HUES48 (cell line): Measurements from ENCODE around the gene S100A5.

Experiments
- H3K27ac ChIP-seq: one replicate; pipeline ENCODE4 v1.7.0; 2013; ENCODE audit warnings: low read depth, low read length, inconsistent platforms
- H3K27me3 ChIP-seq: 2 replicates; pipeline ENCODE4 v1.6.1; 2013; ENCODE audit warnings: mild to moderate bottlenecking, low read length; ENCODE audit not compliant: control insufficient read depth, insufficient read depth
- H3K36me3 ChIP-seq: 2 replicates; pipeline ENCODE4 v1.6.1; 2013; ENCODE audit warnings: low read length; ENCODE audit not compliant: control insufficient read depth, insufficient read depth
- H3K4me1 ChIP-seq: 2 replicates; pipeline ENCODE4 v1.6.1; 2013; ENCODE audit warnings: mild to moderate bottlenecking, low read length; ENCODE audit not compliant: control insufficient read depth, insufficient read depth
- H3K4me3 ChIP-seq: 2 replicates; pipeline ENCODE4 v1.5.1; 2013; ENCODE audit warnings: mild to moderate bottlenecking, low read depth, low read length
- H3K9ac ChIP-seq: 2 replicates; pipeline ENCODE4 v1.6.1; 2013; ENCODE audit warnings: mild to moderate bottlenecking, low read depth, low read length, moderate library complexity
- H3K9me3 ChIP-seq: 2 replicates; pipeline ENCODE4 v1.6.1; 2013; ENCODE audit warnings: low read length; ENCODE audit not compliant: control insufficient read depth, insufficient read depth

Gene S100A5

GRCh38 chr1:153536671-153537375 is 3.9 kb downstream of the S100A5 start:
- peaks cover 29% of the 10 kb centered on the region for H3K4me1 ChIP-seq
- H3K36me3 ChIP-seq, result no peaks in the 10 kb centered on the region
- no peaks in the 10 kb centered on the region for H3K9me3 ChIP-seq
- no peak overlapping the region for H3K9ac ChIP-seq
- no peak overlapping the region for H3K27ac ChIP-seq
- peaks cover 36% of the 10 kb centered on the region for H3K27me3 ChIP-seq
- H3K4me3 ChIP-seq, result peak overlapping the region; percentile 53; the same call in 1 of the 2 replicates

GRCh38 chr1:153536012-153536670 is 4.6 kb downstream of the S100A5 start:
- Histone ChIP-seq H3K27ac (no peak overlapping the region), H3K9me3 (no peaks in the 10 kb centered on the region), H3K4me1 (peaks cover 29% of the 10 kb centered on the region), H3K9ac (no peak overlapping the region), H3K36me3 (no peaks in the 10 kb centered on the region), H3K27me3 (peaks cover 36% of the 10 kb centered on the region), H3K4me3 (peak overlapping the region; percentile 53)

GRCh38 chr1:153535242-153536011 is 5.3 kb downstream of the S100A5 start, which contains the start of gene S100A6:
Gene S100A6 (minus strand): TSS chr1:153535991. CDS start chr1:153535339, 652 bp downstream.
- Histone ChIP-seq H3K9me3 (no peaks in the 10 kb centered on the region), H3K27ac (no peak within 1 kb of the TSS), H3K4me1 (peaks cover 29% of the 10 kb centered on the region), H3K27me3 (peaks cover 36% of the 10 kb centered on the region), H3K9ac (no peak within 1 kb of the TSS), H3K36me3 (no peaks in the 10 kb centered on the region), H3K4me3 (peak within 1 kb of the TSS; percentile 53)

- H3K9me3 ChIP-seq, result no peaks in the 10 kb centered on the region
- H3K27ac ChIP-seq, result no peak overlapping the region
- no peak overlapping the region for H3K9ac ChIP-seq
- H3K4me1 ChIP-seq, result peaks cover 29% of the 10 kb centered on the region
- no peaks in the 10 kb centered on the region for H3K36me3 ChIP-seq
- peaks cover 36% of the 10 kb centered on the region for H3K27me3 ChIP-seq
- peak overlapping the region; percentile 53; the same call in 1 of the 2 replicates for H3K4me3 ChIP-seq
Observed at GRCh38 chr1:153534925-153535241, 5.9 kb downstream of the S100A5 start.

- Histone ChIP-seq H3K27ac (no peak overlapping the region), H3K4me1 (peaks cover 29% of the 10 kb centered on the region), H3K9me3 (no peaks in the 10 kb centered on the region), H3K36me3 (no peaks in the 10 kb centered on the region), H3K9ac (no peak overlapping the region), H3K27me3 (peaks cover 36% of the 10 kb centered on the region), H3K4me3 (no peak overlapping the region)
Observed at GRCh38 chr1:153534226-153534924, 6.4 kb downstream of the S100A5 start.

- peak overlapping the region; percentile 57 for H3K4me3 ChIP-seq
- H3K4me1 ChIP-seq, result peaks cover 29% of the 10 kb centered on the region
Observed at GRCh38 chr1:153533689-153534201, 7.0 kb downstream of the S100A5 start.

GRCh38 chr1:153532769-153533599 is 7.8 kb downstream of the S100A5 start:
- Histone ChIP-seq H3K36me3 (no peaks in the 10 kb centered on the region), H3K4me1 (peaks cover 24% of the 10 kb centered on the region), H3K4me3 (peak overlapping the region; percentile 57), H3K27me3 (peaks cover 36% of the 10 kb centered on the region), H3K27ac (peak overlapping the region; percentile 48), H3K9me3 (no peaks in the 10 kb centered on the region), H3K9ac (no peak overlapping the region)

More at GRCh38 chr1:153533689-153534201, 7.0 kb downstream of the S100A5 start:
- no peak overlapping the region for H3K27ac ChIP-seq
- H3K9ac ChIP-seq, result no peak overlapping the region
- no peaks in the 10 kb centered on the region for H3K36me3 ChIP-seq
- H3K9me3 ChIP-seq, result no peaks in the 10 kb centered on the region
- peaks cover 36% of the 10 kb centered on the region for H3K27me3 ChIP-seq

- Histone ChIP-seq H3K4me1 (peaks cover 24% of the 10 kb centered on the region), H3K27ac (no peak overlapping the region), H3K4me3 (0 out of 2 replicates have a peak overlapping the region, but pooled peaks have one; percentile 57), H3K27me3 (peaks cover 36% of the 10 kb centered on the region), H3K9ac (no peak overlapping the region), H3K36me3 (no peaks in the 10 kb centered on the region), H3K9me3 (no peaks in the 10 kb centered on the region)
Observed at GRCh38 chr1:153532181-153532580, 8.6 kb downstream of the S100A5 start.

GRCh38 chr1:153531638-153532037 is 9.1 kb downstream of the S100A5 start:
- no peak overlapping the region for H3K4me3 ChIP-seq
- no peaks in the 10 kb centered on the region for H3K9me3 ChIP-seq
- H3K36me3 ChIP-seq, result no peaks in the 10 kb centered on the region
- no peak overlapping the region for H3K27ac ChIP-seq
- no peak overlapping the region for H3K9ac ChIP-seq
- H3K4me1 ChIP-seq, result peaks cover 29% of the 10 kb centered on the region
- H3K27me3 ChIP-seq, result peaks cover 31% of the 10 kb centered on the region

- Histone ChIP-seq H3K36me3 (no peaks in the 10 kb centered on the region), H3K27me3 (no peaks in the 10 kb centered on the region), H3K9ac (no peak overlapping the region), H3K9me3 (no peaks in the 10 kb centered on the region), H3K4me1 (peaks cover 18% of the 10 kb centered on the region), H3K4me3 (no peak overlapping the region), H3K27ac (peak overlapping the region; percentile 45)
Observed at GRCh38 chr1:153527683-153528040, 13.1 kb downstream of the S100A5 start.
